Measurements from ENCODE around the gene CYBA. TPM values are rescaled to one million over a fixed set of nuclear protein-coding genes. Genes with fewer than 3 reads are reported as not detected.

CYBA gene
- total RNA-seq, 1 donor from 2014 or later, result 51.7 TPM

GRCh38 chr16:88633684-88634140, 17.1 kb downstream of the CYBA start:
- Mint-ChIP-seq H3K27me3 (ENCODE audit: low read depth) (peaks cover 4% of the 10 kb centered on the region), H3K9me3 (ENCODE audit: low read depth) (no peaks in the 10 kb centered on the region), H3K4me1 (ENCODE audit: low read depth) (peaks cover 4% of the 10 kb centered on the region), H3K36me3 (ENCODE audit: low read depth) (peaks cover 6% of the 10 kb centered on the region), H3K4me3 (ENCODE audit: unreplicated experiment) (no peak overlapping the region), H3K27ac (ENCODE audit: unreplicated experiment) (no peak overlapping the region)
- TF ChIP-seq, protein P1, sequence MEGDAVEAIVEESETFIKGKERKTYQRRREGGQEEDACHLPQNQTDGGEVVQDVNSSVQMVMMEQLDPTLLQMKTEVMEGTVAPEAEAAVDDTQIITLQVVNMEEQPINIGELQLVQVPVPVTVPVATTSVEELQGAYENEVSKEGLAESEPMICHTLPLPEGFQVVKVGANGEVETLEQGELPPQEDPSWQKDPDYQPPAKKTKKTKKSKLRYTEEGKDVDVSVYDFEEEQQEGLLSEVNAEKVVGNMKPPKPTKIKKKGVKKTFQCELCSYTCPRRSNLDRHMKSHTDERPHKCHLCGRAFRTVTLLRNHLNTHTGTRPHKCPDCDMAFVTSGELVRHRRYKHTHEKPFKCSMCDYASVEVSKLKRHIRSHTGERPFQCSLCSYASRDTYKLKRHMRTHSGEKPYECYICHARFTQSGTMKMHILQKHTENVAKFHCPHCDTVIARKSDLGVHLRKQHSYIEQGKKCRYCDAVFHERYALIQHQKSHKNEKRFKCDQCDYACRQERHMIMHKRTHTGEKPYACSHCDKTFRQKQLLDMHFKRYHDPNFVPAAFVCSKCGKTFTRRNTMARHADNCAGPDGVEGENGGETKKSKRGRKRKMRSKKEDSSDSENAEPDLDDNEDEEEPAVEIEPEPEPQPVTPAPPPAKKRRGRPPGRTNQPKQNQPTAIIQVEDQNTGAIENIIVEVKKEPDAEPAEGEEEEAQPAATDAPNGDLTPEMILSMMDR (IDR thresholded peaks at IDR 0.05), result peak; percentile 9
- DNase-seq (ENCODE audit: low spot score), result no peak

DNA sequence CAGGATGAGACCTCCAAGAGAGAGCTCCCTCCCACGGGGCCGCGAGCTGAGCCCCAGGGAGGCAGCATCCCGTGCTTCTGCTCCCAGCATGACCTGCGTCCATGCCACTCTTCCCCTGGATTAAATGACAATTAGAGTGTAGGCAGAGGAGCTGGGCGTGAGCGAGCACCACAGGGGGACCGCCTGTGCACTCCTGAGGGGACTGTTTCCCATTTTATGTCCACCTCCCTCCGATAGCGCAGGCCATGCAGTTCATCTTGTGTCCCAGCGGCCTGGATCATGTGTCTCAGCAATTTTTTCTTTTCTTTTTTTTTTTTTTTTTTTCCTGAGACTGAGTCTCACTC, 18.3 kb downstream of the CYBA start:
- Mint-ChIP-seq H3K4me1 (ENCODE audit: low read depth) (peaks cover 4% of the 10 kb centered on the region), H3K36me3 (ENCODE audit: low read depth) (peaks cover 7% of the 10 kb centered on the region), H3K27me3 (ENCODE audit: low read depth) (peaks cover under 1% of the 10 kb centered on the region), H3K9me3 (ENCODE audit: low read depth) (no peaks in the 10 kb centered on the region), H3K4me3 (ENCODE audit: unreplicated experiment) (no peak overlapping the region), H3K27ac (ENCODE audit: unreplicated experiment) (no peak overlapping the region)
- TF ChIP-seq, protein P1 (IDR thresholded peaks at IDR 0.05), result no peak
- DNase-seq (ENCODE audit: low spot score), result no peak

- H3K9me3 Mint-ChIP-seq (ENCODE audit: low read depth), result no peaks in the 10 kb centered on the region
- H3K27me3 Mint-ChIP-seq (ENCODE audit: low read depth), result no peaks in the 10 kb centered on the region
- DNase-seq (ENCODE audit: low spot score), result no peak
- H3K27ac Mint-ChIP-seq (ENCODE audit: unreplicated experiment), result no peak overlapping the region
- H3K4me3 Mint-ChIP-seq (ENCODE audit: unreplicated experiment), result no peak overlapping the region
- peaks cover 10% of the 10 kb centered on the region for H3K36me3 Mint-ChIP-seq (ENCODE audit: low read depth)
- TF ChIP-seq, protein P1 (IDR thresholded peaks at IDR 0.05), result no peak
- H3K4me1 Mint-ChIP-seq (ENCODE audit: low read depth), result peaks cover 4% of the 10 kb centered on the region
Measured at GRCh38 chr16:88631920-88632586, 18.8 kb downstream of the CYBA start.

DNA sequence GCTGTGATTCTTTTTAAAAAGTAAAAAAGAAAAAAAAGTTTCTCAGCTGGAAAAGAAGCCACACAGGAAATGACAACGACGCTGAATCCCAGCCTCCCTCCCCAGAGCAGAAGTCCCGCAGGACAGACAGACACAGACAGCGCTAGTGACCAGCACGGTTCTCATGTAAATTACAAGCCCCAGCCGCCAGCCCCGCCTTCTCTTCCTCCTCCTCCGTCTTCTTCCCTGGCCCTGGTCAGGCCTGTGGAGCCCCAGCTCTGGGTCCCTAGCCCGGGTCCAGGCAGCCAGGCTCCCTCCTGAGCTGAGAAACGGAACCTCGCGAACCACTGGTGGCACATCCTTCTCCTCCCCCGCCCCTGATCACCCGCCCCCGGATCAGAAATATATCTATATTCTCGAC, 19.5 kb downstream of the CYBA start:
- H3K27me3 Mint-ChIP-seq (ENCODE audit: low read depth), result no peaks in the 10 kb centered on the region
- H3K36me3 Mint-ChIP-seq (ENCODE audit: low read depth), result peaks cover 11% of the 10 kb centered on the region
- H3K9me3 Mint-ChIP-seq (ENCODE audit: low read depth), result no peaks in the 10 kb centered on the region
- no peak for DNase-seq (ENCODE audit: low spot score)
- peaks cover 4% of the 10 kb centered on the region for H3K4me1 Mint-ChIP-seq (ENCODE audit: low read depth)
- no peak overlapping the region for H3K27ac Mint-ChIP-seq (ENCODE audit: unreplicated experiment)
- TF ChIP-seq, protein P1 (IDR thresholded peaks at IDR 0.05), result no peak
- no peak overlapping the region for H3K4me3 Mint-ChIP-seq (ENCODE audit: unreplicated experiment)

DNA sequence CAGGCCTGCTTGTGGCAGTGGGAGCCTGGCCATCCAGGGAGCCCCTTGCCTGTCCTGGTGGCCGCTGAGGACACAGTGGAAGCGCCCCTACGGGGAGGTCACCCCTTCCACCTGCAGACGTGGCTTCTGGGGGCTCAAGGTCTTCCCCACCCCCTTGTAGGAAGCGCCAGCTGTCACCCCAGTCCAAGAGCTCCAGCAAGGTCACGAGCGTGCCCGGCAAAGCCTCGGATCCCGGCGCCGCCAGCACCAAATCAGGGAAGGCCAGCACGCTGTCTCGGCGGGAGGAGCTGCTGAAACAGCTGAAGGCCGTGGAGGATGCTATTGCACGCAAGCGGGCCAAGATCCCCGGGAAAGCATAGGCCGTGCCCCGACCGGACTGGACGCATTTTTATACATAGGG, 19.9 kb downstream of the CYBA start:
- no peak for DNase-seq (ENCODE audit: low spot score)
- H3K9me3 Mint-ChIP-seq (ENCODE audit: low read depth), result no peaks in the 10 kb centered on the region
- no peak overlapping the region for H3K4me3 Mint-ChIP-seq (ENCODE audit: unreplicated experiment)
- H3K36me3 Mint-ChIP-seq (ENCODE audit: low read depth), result peaks cover 11% of the 10 kb centered on the region
- TF ChIP-seq, protein P1 (IDR thresholded peaks at IDR 0.05), result no peak
- peaks cover 4% of the 10 kb centered on the region for H3K4me1 Mint-ChIP-seq (ENCODE audit: low read depth)
- no peaks in the 10 kb centered on the region for H3K27me3 Mint-ChIP-seq (ENCODE audit: low read depth)
- H3K27ac Mint-ChIP-seq (ENCODE audit: unreplicated experiment), result no peak overlapping the region

Data from chondrocyte (in vitro differentiated cells).